B cell (primary cell): ENCODE measurements around the gene SMIM20. TPM values are rescaled to one million over a fixed set of nuclear protein-coding genes. Genes with fewer than 3 reads are reported as not detected.

Source experiments
- ATAC-seq: fragments of 200-7000 bp; cut with Tn5 transposase; one replicate; pipeline ENCODE4 v1.10.0; 2021; ENCODE audit warnings: low read depth, mild to moderate bottlenecking, moderate number of reproducible peaks, moderate library complexity
- CTCF ChIA-PET: fragments of 350-600 bp; sonication (Branson Sonifier 250); formaldehyde crosslinking; loops from one replicate; lab custom pipeline; 2021; ENCODE audit warnings: antibody characterized with exemption, inconsistent platforms; lab: Charles Lee
- POLR2A ChIA-PET: fragments of 350-600 bp; sonication (Branson Sonifier 250); formaldehyde crosslinking; loops from one replicate; lab custom pipeline; 2021; ENCODE audit warnings: antibody characterized with exemption; lab: Charles Lee
- DNase-seq: peaks from one replicate; pipeline ENCODE4 v3.0.0; 2013
- H2AFZ ChIP-seq: 2 replicates; pipeline ENCODE4 v1.6.1; 2012; ENCODE audit warnings: mild to moderate bottlenecking, low read depth, low read length; ENCODE audit not compliant: insufficient read depth, poor library complexity, severe bottlenecking
- H3K27ac ChIP-seq, 2 donors: 1 replicate in 1 of 2; 2 replicates in 1 of 2; pipeline ENCODE4 v1.5.1; 2012 to 2013; ENCODE audit warnings: low read length in 2 of 2, mild to moderate bottlenecking in 2 of 2, moderate library complexity in 1 of 2
- H3K27me3 ChIP-seq, 4 experiments: fragments of 200-600 bp in 1 of 4; sonication (generic) in 1 of 4; replicated peaks in 1 of 4; 1 replicate in 2 of 4; 2 replicates in 2 of 4; pipeline versions ENCODE4 v1.6.1 to v1.7.0; 2013 to 2016; ENCODE audit warnings: low read length in 3 of 4, mild to moderate bottlenecking in 2 of 4, mixed read lengths in 1 of 4, moderate library complexity in 1 of 4; ENCODE audit not compliant: insufficient read depth in 4 of 4, control insufficient read depth in 3 of 4; ENCODE audit errors: control extremely low read depth in 1 of 4
- H3K36me3 ChIP-seq, 2 experiments: replicated peaks in 1 of 2; 1 replicate in 1 of 2; 2 replicates in 1 of 2; pipeline versions ENCODE4 v1.6.1 to v1.7.1; 2013; ENCODE audit warnings: low read length in 1 of 2; ENCODE audit not compliant: insufficient read depth in 2 of 2, control insufficient read depth in 1 of 2; ENCODE audit errors: control extremely low read depth in 1 of 2, extremely low read depth in 1 of 2
- H3K4me1 ChIP-seq, 2 donors: fragments of 200-600 bp in 1 of 2; sonication (generic) in 1 of 2; 1 replicate in 1 of 2; 2 replicates in 1 of 2; pipeline versions ENCODE4 v1.5.1 to v1.6.1; 2013 to 2017; ENCODE audit warnings: low read length in 2 of 2; ENCODE audit not compliant: control insufficient read depth in 2 of 2, insufficient read depth in 2 of 2
- H3K4me2 ChIP-seq: replicated peaks from 2 replicates; pipeline ENCODE3; 2012; ENCODE audit warnings: mild to moderate bottlenecking, low read depth, low read length; ENCODE audit not compliant: poor library complexity, severe bottlenecking
- H3K4me3 ChIP-seq, 5 experiments: fragments of 200-600 bp in 1 of 5; sonication (generic) in 1 of 5; 1 replicate in 3 of 5; 2 replicates in 2 of 5; pipeline versions ENCODE4 v1.5.1 to v1.7.0; 2011 to 2016; ENCODE audit warnings: low read length in 4 of 5, mild to moderate bottlenecking in 4 of 5, low read depth in 2 of 5, control low read depth in 1 of 5, moderate library complexity in 1 of 5; ENCODE audit not compliant: insufficient read depth in 1 of 5; ENCODE audit errors: control extremely low read depth in 1 of 5, extremely low read depth in 1 of 5
- H3K79me2 ChIP-seq: fragments of 200-600 bp; sonication (generic); one replicate; pipeline ENCODE4 v1.6.0; 2016; ENCODE audit warnings: low read length; ENCODE audit not compliant: control insufficient read depth, insufficient read depth
- H3K9ac ChIP-seq: fragments of 200-600 bp; sonication (generic); 2 replicates; pipeline ENCODE4 v1.6.1; 2017; ENCODE audit warnings: mild to moderate bottlenecking, low read length, moderate library complexity
- H3K9me3 ChIP-seq, 3 donors: one replicate each; pipeline versions ENCODE4 v1.6.1 to v1.7.1; 2013; ENCODE audit warnings: low read length in 2 of 3; ENCODE audit not compliant: control insufficient read depth in 2 of 3, insufficient read depth in 1 of 3; ENCODE audit errors: control extremely low read depth in 1 of 3
- H4K20me1 ChIP-seq: 2 replicates; pipeline ENCODE4 v1.6.0; 2012; ENCODE audit warnings: mild to moderate bottlenecking, low read length; ENCODE audit not compliant: insufficient read depth, control insufficient read depth, poor library complexity, severe bottlenecking
- H3K27ac Mint-ChIP-seq: one replicate; pipeline ENCODE4 v1.8.0; 2021; ENCODE audit warnings: mixed read lengths
- H3K27me3 Mint-ChIP-seq: one replicate; pipeline ENCODE4 v1.8.0; 2021; ENCODE audit warnings: mixed read lengths
- H3K4me1 Mint-ChIP-seq: one replicate; pipeline ENCODE4 v1.8.0; 2021; ENCODE audit warnings: mixed read lengths
- H3K4me3 Mint-ChIP-seq: one replicate; pipeline ENCODE4 v1.8.0; 2021; ENCODE audit warnings: mixed read lengths
- H3K9me3 Mint-ChIP-seq: one replicate; pipeline ENCODE4 v1.8.0; 2022; ENCODE audit warnings: mixed read lengths; ENCODE audit not compliant: insufficient read depth
- CTCF ChIP-seq: fragments of 200-600 bp; IDR thresholded peaks from one replicate; pipeline ENCODE4 v1.8.0; 2022; ENCODE audit warnings: antibody characterized with exemption, mild to moderate bottlenecking
- EZH2 ChIP-seq: IDR thresholded peaks from 2 replicates; pipeline ENCODE4 v1.6.1; 2012; ENCODE audit warnings: borderline replicate concordance, low read depth, mild to moderate bottlenecking, moderate library complexity, low read length; ENCODE audit not compliant: insufficient read depth, poor library complexity, severe bottlenecking
- WGBS: methylation state at CpG from one replicate; pipeline ENCODE4 v1.1.5; 2013; ENCODE audit warnings: missing lambda C conversion rate; ENCODE audit not compliant: insufficient coverage; 5-methylcytosine and 5-hydroxymethylcytosine counted together
- intact Hi-C: fragments of 100-400 bp; cut with micrococcal nuclease; formaldehyde crosslinking; loops from one replicate; pipeline ENCODE4 v1.10.0; 2022
- polyA plus RNA-seq: library from polyadenylated mRNA; depleted of rRNA; stranded (reverse); fragments of >200 nt; gene quantifications from 2 replicates; pipeline ENCODE4 v1.2.3, GENCODE V29; 2012
- total RNA-seq, 2 donors: library from RNA; stranded (reverse); fragments of 120-200 nt in 1 of 2; gene quantifications; 1 replicate in 1 of 2; 2 replicates in 1 of 2; pipeline versions ENCODE4 v1.2.3 to v1.2.4, GENCODE V29; 2013 to 2022

The SMIM20 gene
- total and polyA plus RNA-seq, 2 donors (not counting 1 experiment from before 2014, with no cell fraction given) = 12.6 to 20.2 TPM

GRCh38 chr4:25903900-25904747 is 9.9 kb upstream of the SMIM20 start:
- Mint-ChIP-seq H3K4me3 (peak overlapping the region; percentile 74), H3K27me3 (no peaks in the 10 kb centered on the region), H3K27ac (peak overlapping the region; percentile 91), H3K4me1 (peaks cover 54% of the 10 kb centered on the region), H3K9me3 (no peaks in the 10 kb centered on the region)
- peak overlapping the region; percentile 38 for H3K9ac ChIP-seq
- DNase-seq (peak; percentile 66), ATAC-seq (peak; percentile 79)
- peaks cover 36 to 43% of the 10 kb centered on the region in 2 donors for H3K4me1 ChIP-seq
- CTCF ChIA-PET = interaction anchor here (0.7 to 4.2 kb wide), 7 partner anchors 9 to 84 kb away, joined by 3 to 13 read pairs (median 4); no protein-coding TSS in a partner anchor
- H3K4me2 ChIP-seq = peak overlapping the region; percentile 67
- H3K27ac ChIP-seq = peak overlapping the region; percentile 61 to 85
- POLR2A ChIA-PET = interaction anchor here (0.6 to 1.9 kb wide), 4 partner anchors 9 to 47 kb away, joined by 4 to 10 read pairs (median 4); partner anchors contain the start of gene SMIM20
- H3K9me3 ChIP-seq = peaks cover 0 to 4% (median 0%) of the 10 kb centered on the region in 3 donors
- no peak for TF ChIP-seq EZH2
- TF ChIP-seq CTCF = no peak
- H3K79me2 ChIP-seq = peaks cover 6% of the 10 kb centered on the region
- intact Hi-C loops = loop anchor here (1.0 kb wide), 1 partner anchor 9 kb away; no protein-coding TSS in a partner anchor
- no peaks in the 10 kb centered on the region for H3K27me3 ChIP-seq
- no peaks in the 10 kb centered on the region for H3K36me3 ChIP-seq
- H3K4me3 ChIP-seq = peak overlapping the region in 1 of 5 experiments; percentile 36
- 55% methylated on average over 6 of the region's 8 CpGs for WGBS
- H2AFZ ChIP-seq = peak overlapping the region; percentile 63
- no peaks in the 10 kb centered on the region for H4K20me1 ChIP-seq

DNA sequence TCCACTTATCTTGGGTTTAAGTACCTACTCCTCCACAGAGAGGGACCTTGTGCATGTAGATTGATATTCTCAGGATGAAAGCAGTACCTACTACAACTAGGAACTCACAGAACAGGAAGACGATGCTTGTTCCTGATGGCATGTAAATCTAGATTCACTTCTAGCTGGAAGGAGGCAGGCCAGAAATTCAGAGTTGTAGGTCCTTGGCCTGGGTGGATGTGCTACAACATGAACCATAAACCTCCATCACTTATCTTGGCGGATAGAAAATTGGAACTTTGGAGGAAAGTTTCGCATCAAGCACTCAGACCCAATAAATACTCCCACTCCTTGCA is 9.3 kb upstream of the SMIM20 start:
- H3K4me2 ChIP-seq = peak overlapping the region; percentile 67
- intact Hi-C loops = loop anchor here (1.0 kb wide), 1 partner anchor 9 kb away; no protein-coding TSS in a partner anchor
- H2AFZ ChIP-seq = peak overlapping the region; percentile 63
- H3K9me3 ChIP-seq = peaks cover 0 to 4% (median 2%) of the 10 kb centered on the region in 3 donors
- Mint-ChIP-seq H3K4me1 (peaks cover 54% of the 10 kb centered on the region), H3K27me3 (no peaks in the 10 kb centered on the region), H3K4me3 (peak overlapping the region; percentile 62), H3K27ac (peak overlapping the region; percentile 91), H3K9me3 (no peaks in the 10 kb centered on the region)
- DNase-seq = no peak
- peaks cover 36 to 43% of the 10 kb centered on the region in 2 donors for H3K4me1 ChIP-seq
- WGBS = 100% methylated on average over 2 of the region's 3 CpGs
- no peak overlapping the region for H3K4me3 ChIP-seq
- H4K20me1 ChIP-seq = no peaks in the 10 kb centered on the region
- ChIA-PET POLR2A (interaction anchor here (1.1 to 1.9 kb wide), 2 partner anchors 9 to 45 kb away, joined by 5 to 10 read pairs; partner anchors contain the start of gene SMIM20), CTCF (interaction anchor here (0.7 to 4.2 kb wide), 8 partner anchors 8 to 83 kb away, joined by 3 to 13 read pairs (median 4); no protein-coding TSS in a partner anchor)
- H3K79me2 ChIP-seq = peaks cover 6% of the 10 kb centered on the region
- H3K27ac ChIP-seq = peak overlapping the region; percentile 61 to 85
- H3K9ac ChIP-seq = no peak overlapping the region
- TF ChIP-seq EZH2 (no peak), CTCF (no peak)
- no peaks in the 10 kb centered on the region for H3K36me3 ChIP-seq
- H3K27me3 ChIP-seq = no peaks in the 10 kb centered on the region
- peak; percentile 59 for ATAC-seq
